GM13976 (cell line): Measurements from ENCODE around the gene MTIF2.
"Not testable (repeated sequence)": the region's sequence is repeated elsewhere in the genome, so short reads cannot be mapped to it uniquely, and the experiment has no call there.

ENCODE experiments used
- DNase-seq: peaks from one replicate; pipeline ENCODE4 v3.0.0; 2012; ENCODE audit warnings: low spot score
- in situ Hi-C: fragments of 300-500 bp; cut with MboI; formaldehyde crosslinking; loops from one replicate; pipeline ENCODE4 v1.12.0; 2022; ENCODE audit warnings: low sequenced_read_pairs, mixed read lengths, inconsistent platforms; ENCODE audit not compliant: unreplicated experiment
- TF ChIP-seq, protein P1 (sequence below): IDR thresholded peaks from 2 replicates; pipeline ENCODE4 v1.5.1; 2012; ENCODE audit warnings: borderline replicate concordance, mild to moderate bottlenecking; ENCODE audit not compliant: insufficient read depth; ENCODE audit errors: extremely low read depth, missing control alignments, control extremely low read depth

Gene MTIF2

DNA sequence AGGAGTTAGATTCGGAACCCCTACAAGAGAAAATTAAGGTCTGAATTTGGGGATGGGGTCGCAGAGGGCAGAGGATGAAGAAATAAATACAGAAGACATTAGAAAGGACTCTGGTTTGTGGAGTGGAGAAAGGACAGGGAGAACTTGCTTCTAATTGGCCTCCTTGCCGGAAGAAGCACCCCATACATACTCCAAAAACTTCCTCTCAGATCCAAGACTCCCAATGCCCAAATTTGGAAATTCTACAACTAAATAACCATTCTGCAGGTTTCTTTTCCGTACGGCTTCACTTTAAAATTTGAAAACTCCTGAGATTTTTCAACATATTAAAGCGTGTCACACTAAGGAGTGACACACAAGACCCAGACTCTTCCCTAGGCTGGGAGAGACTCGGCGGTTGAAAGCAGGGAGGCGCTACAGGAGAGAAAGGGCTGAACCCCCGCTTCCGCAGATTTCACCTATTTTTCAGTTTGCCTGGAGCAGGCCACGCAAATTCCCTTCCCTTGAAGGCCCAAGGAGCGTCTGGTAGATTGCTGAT lies 37.4 kb downstream of the MTIF2 start:
- in situ Hi-C loops = no loop called here
- DNase-seq = peak; percentile 32
- TF ChIP-seq, protein P1, sequence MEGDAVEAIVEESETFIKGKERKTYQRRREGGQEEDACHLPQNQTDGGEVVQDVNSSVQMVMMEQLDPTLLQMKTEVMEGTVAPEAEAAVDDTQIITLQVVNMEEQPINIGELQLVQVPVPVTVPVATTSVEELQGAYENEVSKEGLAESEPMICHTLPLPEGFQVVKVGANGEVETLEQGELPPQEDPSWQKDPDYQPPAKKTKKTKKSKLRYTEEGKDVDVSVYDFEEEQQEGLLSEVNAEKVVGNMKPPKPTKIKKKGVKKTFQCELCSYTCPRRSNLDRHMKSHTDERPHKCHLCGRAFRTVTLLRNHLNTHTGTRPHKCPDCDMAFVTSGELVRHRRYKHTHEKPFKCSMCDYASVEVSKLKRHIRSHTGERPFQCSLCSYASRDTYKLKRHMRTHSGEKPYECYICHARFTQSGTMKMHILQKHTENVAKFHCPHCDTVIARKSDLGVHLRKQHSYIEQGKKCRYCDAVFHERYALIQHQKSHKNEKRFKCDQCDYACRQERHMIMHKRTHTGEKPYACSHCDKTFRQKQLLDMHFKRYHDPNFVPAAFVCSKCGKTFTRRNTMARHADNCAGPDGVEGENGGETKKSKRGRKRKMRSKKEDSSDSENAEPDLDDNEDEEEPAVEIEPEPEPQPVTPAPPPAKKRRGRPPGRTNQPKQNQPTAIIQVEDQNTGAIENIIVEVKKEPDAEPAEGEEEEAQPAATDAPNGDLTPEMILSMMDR = no peak

DNA sequence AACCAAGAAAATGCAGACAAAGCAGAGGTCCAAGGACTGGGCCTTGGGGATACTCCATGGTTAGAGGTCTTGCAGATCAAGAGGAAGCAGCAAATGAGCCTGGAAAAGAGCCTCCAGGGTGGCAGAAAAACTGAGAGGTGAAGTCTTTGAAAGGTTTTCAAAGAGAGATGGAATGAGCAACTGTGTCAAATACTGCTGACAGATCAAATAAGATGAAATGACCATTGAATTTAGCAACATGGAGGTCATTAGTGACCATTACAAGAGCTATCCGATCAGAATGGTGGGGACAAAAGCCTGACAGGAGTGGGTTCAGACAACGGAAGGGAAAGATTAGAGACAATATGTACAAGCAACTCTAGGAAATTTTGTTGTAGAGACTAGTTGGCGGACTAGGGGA lies 38.5 kb downstream of the MTIF2 start:
- DNase-seq = no peak
- in situ Hi-C loops = no loop called here
- TF ChIP-seq, protein P1 = no peak

DNA sequence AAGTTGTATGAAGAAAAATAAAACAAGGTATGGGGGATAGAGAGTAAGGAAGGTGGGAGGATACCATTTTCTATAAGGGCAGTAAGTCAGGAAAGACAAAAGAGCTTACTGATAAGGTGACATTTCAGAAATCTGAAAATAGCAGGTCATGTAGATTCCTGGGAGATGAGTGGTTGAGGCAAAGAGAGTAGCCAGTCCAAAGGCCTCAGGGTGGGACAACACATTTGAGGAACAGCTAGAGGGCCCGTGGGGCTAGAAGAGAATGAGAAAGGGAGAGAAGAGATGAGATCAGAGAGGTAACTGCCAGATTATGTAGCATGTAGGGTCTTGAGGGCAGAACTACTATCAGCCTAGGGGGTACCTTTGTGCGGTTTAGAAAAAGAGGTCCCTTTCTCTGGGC lies 39.8 kb downstream of the MTIF2 start:
- TF ChIP-seq, protein P1 = no peak
- no peak for DNase-seq
- in situ Hi-C loops = no loop called here

DNA sequence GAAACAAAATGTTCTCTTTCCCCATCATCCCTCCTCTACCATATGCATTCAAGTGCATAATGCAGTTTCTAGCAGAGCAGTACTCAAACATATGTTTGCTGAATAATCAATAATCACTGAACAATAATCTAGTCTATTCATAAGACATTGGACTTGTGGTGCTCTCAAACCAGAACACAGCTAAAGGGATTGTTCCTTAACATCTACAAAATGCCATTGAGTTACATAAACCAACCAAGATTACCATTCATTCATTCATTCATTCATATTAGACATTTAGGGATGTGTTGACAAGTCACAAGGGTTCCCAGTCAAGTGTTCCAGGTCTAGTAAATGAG lies 40.8 kb downstream of the MTIF2 start:
- in situ Hi-C loops = no loop called here
- no peak for DNase-seq
- TF ChIP-seq, protein P1 = no peak

DNA sequence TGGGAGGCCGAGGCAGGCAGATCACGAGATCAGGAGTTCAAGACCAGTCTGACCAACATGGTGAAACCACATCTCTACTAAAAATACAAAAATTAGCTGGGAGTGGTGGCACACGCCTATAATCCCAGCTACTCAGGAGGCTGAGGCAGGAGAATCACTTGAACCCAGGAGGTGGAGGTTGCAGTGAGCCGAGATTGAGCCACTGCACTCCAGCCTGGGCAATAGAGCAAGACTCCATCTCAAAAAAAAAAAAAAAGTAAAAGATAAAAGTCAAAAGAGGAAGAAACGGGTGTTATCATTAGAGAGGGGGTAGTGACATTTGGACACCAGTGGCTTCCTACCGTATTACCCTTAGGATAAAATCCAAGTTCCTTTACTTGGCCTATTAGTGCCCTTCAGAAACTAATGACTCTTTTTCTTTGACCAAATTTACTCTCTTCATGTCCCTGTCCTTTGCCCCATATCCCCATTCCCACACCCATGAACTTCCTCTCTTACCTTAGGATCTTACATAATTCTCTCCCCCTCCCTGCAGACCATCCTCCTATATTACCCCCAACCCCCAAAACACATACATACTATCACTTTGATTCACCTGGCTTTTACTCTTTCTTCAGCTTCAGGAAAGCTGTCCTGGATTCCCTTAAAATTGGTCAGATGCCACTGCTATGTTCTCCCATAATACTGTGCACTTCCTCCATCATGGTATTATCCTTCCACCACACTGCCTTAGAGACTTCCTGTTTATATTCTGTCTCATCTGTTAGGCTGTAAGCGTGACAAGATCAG lies 41.4 kb downstream of the MTIF2 start:
- in situ Hi-C loops = not testable (repeated sequence)

DNA sequence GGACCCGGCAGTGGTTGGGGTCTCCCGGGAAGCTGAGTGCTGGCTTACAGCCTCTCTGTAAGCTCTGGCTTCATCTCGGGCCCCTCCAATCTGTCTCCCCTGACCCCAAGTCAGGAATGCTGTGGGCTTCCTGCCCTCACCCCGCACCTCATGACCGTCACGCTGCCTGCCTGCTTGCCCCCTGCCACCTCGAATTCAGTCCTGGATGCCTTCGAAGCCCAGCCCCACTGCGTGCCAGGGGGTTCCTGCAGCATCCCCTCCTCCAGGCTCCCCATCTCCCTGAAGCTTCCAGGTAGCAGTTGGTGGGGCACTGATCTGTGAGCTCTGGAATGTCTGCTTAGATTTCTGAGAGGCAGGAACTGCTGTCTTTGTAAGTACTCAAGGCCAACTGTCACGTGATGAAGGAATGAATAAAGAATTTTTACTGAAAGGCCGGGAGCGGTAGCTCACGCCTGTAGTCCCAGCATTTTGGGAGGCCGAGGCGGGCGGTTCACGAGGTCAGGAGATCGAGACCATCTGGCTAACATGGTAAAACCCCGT lies 43.5 kb downstream of the MTIF2 start:
- in situ Hi-C loops = no loop called here
- TF ChIP-seq, protein P1 = no peak

More for the DNA sequence above, 41.4 kb downstream of the MTIF2 start:
- not testable (repeated sequence) for DNase-seq

DNA sequence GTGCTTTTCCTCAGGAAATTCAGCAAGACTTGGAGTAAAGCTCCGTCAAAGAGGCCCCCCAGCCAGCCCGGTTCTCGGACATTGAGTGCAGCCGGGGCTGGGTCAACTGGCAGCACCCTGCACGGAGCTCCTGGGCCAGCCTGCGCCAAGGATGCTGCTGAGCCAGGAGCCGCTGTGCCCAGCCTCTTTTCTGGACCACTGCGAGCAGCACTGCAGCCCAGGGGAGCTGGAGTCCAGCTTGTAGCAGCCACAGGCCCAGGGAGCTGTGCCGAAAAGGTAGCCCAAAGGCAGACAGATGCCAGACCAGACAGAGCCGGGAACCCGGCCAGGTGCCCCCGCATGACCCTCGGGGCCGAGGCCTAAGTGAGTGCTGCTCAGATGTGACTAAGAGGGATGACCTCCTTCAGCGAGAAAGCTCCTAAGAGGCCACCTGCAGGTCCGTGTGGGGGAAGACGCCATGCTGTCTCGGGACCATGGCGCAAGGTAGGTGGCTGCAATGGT lies 44.2 kb downstream of the MTIF2 start:
- no peak for DNase-seq
- in situ Hi-C loops = no loop called here
- TF ChIP-seq, protein P1 = no peak

More for the DNA sequence above, 43.5 kb downstream of the MTIF2 start:
- no peak for DNase-seq
